GM18907 (cell line): ENCODE results near the gene ABCA3.

Experiments used
- ATAC-seq: cut with Tn5 transposase; IDR thresholded peaks from one replicate; pipeline ENCODE4 v1.9.1; 2021; ENCODE audit warnings: mild to moderate bottlenecking, moderate library complexity; ENCODE audit not compliant: unreplicated experiment

Gene ABCA3

DNA sequence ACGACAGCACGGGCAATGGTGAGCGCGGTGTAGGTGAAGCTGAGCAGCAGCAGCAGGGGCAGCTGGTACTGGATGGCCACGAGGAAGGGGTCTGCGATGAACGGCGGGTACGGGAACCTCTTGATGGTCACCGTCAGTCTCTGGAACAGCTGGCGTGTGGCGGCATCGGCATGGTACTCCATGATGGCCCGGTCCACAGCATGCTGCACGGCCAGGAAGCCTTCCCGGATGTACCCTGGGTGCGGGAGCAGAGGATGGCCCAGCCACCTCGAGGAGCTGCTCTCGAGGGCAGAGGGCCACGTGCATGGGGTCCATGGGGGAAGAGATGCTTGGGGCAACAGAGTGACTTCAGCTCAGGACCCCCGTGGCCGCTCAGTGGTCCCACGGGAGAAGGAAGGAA, 20.9 kb downstream of the ABCA3 start:
- ATAC-seq = no peak

DNA sequence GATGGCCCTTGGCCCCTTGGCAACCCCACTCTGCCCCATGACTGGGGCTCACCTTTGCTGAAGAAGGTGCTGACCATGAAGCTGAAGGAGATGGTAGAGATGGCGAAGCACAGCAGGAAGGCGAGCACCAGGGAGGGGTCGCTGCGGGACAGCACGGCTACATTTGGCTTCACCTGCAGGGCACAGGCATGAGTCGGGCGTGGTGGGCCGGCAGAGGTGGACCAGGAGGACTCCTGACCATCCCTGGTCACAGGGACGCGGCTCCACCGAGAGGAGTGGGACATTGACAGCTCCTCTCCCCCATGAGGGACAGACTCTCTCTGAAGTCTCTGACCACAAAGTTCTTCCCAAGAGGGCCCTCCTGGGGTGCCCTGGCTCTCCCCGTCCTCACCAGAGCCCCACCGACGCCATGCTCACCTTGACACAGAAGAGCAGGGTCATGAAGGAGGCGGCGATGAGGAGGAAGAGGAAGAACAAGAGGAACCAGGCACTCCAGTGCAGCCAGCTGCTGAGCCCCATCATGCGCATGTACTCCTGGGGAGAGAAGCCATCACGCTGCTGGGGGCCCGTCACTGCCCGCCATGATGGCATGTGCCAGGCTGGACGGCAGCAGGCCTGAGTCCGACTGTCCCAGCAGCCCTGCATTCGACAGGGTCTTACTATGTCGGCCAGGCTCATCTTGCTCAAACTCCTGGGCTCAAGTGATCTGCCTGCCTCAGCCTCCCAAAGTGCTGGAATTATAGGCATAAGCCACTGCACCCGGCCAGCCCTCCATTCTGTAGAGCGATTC, 23.1 kb downstream of the ABCA3 start:
- no peak for ATAC-seq

DNA sequence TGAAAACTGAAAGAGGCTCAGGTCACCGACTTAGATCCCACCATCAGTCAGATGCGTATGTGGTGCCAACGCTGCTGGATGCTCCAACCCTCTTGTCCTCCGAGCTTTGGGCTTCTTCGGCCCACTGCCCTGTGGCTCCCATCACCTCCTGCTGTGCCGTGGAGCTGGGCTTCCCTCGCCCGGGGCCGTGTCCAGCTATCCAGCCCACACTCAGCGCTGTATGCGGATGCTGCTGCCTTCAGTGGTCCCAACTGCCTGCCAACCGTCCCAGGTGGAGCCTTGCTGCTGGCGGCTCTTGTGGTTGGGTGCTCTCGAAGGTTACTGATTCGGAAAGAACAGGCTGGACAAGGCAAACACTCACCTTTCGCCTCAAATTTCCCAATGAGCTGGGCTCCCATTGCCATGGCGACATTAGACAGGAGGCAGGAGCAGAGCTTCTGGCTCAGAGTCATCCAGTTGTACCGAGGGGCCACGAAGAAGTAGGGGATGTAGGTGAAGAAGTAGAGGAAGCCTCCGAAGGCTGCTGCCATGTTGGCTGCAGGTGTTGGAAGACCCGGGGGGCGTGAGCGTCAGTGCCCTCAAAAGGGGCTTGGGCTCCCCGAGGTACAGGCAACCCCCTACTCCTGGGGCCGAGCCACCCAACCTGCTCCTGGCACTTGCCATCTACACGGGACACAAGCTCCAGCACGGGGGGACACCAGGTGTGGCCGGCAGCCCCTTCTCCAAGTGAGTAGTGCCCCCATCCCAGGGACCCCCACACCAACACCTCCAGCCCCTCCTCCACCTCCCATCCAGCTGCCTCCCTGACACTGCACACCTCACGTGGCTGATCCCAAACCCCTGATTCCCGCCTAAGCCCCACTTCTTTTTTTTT, 32.2 kb downstream of the ABCA3 start:
- ATAC-seq = no peak

DNA sequence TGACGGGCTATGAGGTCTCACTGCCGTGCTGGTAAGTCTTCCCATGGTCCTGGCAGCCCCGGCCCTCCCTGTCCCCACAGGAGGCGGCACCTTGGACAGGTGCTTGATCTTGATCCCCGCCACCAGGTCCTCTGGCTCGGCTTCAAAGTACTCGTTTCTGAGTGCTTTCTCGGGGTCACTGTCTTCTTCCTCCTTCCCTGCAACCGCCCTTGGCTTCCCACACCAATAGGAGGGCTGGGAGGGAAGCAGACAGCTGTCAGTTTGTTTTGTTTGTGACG, 40.7 kb downstream of the ABCA3 start:
- ATAC-seq = no peak

DNA sequence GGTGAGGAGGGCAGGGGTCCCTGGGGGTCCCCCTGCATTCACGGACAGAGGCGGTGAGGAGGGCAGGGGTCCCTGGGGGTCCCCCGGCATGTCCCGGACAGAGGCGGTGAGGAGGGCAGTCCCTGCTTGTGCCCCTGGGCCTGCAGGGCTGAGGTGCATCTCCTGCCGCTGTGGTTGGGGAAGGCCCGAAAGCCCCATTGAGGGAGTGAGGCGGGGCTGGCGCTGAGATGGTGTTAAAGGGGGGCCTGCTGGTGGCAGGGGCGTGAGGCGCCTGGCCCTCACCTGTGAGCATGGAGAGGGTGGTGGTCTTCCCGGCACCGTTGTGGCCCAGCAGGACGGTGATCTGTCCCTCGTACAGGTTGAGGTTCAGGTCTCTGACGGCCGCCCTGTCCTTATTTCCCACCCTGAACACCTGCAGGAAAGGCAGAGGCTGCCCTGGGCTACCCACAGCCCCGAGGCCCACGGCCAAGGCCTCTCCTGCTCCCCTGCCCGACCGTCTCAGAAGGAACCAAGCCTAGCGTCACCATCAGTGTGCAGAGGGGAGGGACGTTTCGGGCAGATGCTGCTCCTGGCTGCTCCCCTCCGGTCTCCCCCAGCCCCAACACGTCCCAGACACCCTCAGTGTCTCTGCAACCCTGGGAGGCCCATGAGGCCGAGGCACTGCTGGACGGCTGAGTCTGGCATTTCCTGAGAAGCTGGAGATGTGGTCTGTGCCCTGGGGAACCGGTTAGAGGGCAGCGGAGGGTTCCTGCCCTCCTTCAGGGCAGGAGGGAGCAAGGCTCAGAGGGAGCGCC, 41.2 kb downstream of the ABCA3 start:
- ATAC-seq = no peak

DNA sequence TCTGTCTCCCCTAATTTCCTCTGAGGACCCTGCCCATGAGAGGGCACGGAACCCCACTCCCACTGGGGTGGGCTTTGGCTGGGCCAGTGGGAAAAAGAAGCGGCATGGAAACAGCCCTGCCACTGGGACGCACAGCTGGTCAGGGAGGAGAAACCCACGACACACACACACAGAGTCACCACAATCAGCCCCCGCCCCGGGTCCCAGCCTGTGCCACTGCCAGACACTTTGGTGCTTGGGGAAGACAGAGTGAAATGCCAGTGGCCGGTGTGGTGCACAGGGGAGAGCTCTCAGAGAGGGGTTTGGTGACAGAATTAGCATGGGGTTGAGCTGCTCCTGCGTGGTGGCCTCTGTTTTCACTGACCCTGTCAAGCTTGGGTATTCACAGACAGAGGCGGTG, 41.9 kb downstream of the ABCA3 start:
- no peak for ATAC-seq

DNA sequence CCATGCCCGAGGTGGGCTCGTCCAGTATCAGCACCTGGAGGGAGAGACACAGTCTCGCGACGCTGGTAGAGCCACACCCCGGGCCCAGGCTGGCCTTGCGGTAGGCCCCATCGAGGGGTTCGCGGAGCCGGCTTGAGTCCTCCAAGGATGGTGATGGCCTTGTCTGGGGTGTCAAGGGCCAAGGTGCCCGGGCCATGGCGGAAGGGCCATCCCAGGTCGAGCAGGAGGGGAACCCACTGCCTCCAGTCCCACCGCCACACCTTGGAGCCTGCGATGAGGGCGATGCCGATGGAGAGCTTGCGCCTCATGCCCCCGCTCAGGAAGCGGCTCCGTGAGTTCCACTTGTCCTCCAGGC, 43.0 kb downstream of the ABCA3 start:
- no peak for ATAC-seq

DNA sequence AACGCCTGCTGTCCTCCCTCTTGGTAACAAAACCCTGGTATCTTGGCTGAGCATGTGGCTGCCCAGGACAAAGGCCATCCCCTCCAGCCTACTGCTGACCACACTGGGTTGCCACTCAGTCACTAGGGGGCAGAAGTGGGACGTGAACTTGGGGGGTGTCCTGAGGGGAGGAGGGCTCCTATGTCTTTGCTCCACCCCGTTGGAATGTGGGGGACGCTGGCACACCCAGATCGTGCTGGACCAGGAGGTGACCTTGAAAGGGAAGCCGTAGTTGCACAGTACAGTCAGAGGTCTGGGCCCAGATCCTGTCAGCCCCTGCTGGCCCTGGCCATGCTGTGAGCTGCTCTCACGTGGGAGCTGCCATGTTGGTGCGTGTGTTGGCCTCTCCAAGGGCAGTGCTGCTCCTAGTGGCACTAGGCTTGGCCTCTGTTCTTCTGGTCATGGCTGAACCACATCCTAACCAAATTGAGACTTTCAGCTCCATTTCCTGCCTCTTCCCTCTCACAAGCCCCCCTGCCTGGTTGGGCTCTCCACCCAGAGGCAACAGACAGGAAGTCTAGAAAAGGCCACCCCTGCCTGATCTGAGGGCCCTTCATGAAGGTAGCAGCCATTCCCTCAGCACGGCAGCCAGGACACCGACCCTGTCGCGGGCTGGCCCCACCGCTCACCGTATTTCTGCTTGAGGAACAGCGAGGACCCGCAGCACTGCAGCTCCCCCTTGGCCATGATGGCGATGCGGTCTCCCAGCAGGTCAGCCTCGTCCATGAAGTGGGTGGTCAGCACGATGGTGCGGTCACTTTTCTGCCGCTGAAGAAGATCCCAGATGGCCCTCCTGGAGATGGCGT, 43.6 kb downstream of the ABCA3 start:
- ATAC-seq = no peak

DNA sequence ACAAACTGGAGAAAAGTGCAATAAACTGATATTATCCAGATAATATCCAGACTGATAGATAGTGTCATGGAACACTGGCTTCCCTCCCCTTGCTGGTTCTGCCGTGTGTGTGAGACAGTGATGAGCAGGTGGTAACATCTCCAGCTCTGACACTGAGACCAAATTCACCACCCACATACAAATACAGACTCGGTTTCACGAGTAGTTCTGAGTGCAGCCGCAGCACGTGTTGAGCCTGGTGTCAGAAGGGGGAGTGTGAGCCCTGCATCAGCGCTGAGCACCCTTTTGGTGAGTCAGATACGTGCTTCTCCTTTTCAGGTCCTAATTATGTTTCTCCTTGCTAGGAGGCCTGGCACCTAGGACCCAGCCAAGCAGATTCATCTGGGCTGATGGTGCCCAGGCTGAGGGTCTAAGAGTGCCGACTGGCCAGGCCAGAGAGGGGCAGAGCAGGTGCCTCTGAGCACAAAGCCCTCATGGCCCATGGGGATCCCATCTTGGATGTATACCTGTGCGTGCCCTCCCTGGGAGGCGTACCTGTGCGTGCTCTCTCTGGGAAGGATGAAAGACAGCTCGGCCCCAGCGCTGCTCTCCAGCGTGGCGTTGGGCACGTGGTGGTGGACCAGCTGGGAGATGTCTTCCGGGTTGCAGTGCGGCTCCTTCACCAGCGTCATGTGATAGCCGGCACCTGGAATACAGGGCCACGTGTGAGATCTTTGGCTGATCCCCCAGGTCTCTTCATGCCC, 45.3 kb downstream of the ABCA3 start:
- ATAC-seq = peak; percentile 62

DNA sequence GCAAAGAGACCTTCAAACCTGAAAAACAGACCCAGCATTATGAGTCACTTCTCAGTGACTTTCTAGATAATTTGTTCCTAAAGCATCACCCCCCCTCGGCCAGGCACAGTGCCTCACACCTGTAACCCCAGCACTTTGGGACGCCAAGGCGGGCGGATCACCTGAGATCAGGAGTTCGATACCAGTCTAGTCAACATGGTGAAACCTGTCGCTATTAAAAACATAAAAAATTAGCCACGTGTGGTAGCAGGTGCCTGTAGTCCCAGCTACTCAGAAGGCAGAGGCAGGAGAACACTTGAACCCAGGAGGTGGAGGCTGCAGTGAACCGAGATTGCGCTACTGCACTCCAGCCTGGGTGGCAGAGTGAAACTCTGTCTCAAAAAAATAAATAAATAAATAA, 48.3 kb downstream of the ABCA3 start:
- no peak for ATAC-seq

DNA sequence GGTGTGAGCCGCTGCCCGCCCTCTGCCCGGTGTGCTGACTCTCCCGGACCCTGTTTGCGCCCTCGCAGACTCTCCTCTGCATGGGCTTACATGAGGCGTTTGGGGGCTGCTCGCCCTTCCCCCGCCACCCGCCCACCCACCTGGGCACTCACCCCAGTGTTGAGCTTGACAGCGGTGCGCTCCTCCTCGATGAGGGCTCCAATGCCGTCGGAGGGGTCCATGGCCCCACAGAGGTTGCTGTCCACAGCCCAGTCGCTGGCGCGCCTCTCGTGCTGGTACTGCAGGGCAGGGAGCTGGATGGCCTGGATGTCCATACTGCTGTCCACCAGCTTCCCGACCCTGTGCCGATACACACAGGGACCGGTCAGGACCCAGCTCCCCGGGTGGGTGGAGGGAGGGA, 51.2 kb downstream of the ABCA3 start:
- ATAC-seq = no peak

DNA sequence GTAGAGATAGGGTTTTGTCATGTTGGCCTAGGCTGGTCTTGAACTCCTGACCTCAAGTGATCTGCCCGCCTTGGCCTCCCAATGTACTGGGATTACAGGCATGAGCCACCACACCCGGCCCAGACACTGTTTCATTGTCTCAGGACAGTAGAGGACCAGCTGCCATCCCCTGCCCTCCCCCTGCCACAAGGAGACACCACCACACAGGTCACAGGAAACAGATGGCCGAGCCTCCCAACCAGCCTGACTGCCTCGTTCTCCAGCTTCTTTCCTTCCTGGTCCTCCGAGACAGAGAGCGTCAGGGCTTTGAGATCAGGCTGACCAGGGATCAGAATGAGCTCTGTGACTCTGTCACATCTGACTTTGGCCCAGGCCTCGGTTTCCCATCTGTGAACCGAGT, 51.8 kb downstream of the ABCA3 start:
- ATAC-seq = no peak

DNA sequence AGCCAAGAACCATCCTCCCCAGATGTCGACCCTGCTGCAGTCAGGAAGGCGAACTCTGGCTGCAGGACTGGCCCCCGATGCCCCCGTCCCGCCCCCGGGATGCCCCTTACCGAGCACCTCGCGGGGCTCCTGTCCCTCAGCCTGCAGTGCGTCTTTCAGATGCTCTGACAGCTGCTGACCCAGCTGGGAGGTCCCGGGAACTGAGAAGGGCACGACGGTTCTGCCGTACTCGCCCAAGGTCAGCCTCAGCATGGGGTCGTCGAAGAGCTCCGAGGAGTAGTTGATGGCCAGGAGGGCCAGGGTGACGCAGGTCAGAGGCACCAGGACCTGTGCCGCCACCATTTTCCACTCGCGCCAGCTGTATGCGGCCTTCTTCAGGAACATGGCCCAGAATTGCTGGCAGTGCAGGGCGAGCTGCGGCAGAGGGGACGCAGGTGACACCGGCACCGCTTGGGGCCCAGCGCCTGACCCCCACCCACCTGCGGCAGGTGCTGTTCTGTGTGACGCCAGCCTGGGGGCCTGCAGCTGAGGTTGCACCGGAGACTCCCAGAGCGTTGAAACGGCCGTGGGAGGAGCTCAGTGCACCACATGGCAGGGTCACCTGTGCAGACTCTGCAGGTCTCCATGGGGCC, 52.5 kb downstream of the ABCA3 start:
- no peak for ATAC-seq

DNA sequence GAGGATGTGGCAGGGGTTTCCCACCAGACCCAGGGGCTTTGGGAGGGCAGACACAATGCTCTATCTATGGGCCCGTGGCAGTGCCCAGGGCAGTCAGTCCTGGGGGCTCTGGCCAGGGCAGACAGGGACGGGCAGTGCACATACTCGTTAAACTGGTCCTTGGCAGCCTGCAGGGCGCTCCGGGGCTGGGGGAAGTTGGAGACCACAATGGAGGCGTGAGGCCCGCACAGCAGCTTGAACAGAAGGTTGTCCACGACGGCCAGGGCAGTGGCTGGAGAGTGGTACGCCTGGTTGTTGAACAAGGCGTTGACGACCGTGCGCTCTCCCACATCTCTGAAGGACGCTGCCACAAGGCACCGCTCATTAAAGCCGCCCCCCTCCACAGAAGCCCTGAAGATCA, 54.0 kb downstream of the ABCA3 start:
- ATAC-seq = no peak

DNA sequence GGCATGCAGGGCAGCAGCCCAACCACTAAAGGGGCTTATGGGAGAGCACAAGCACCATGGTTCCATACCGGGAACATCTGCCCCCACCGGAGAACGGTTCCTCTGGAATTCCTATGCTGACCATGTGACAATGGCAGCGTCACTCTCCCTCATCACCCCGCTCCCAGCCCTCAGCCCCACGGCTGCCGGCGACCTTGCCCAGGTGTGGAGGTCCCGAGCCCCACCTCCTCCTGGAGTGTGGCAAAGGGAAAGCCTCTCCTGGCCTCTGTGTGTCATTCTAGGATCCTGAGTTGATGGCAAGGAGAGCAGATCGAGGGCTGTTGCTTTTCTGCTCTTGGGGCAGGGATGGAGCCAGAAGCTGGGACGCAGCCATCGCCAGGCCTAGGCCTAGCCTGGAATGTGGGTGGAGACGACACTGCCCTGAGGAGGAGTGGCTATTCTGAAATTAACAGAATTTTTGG, 54.8 kb downstream of the ABCA3 start:
- no peak for ATAC-seq

DNA sequence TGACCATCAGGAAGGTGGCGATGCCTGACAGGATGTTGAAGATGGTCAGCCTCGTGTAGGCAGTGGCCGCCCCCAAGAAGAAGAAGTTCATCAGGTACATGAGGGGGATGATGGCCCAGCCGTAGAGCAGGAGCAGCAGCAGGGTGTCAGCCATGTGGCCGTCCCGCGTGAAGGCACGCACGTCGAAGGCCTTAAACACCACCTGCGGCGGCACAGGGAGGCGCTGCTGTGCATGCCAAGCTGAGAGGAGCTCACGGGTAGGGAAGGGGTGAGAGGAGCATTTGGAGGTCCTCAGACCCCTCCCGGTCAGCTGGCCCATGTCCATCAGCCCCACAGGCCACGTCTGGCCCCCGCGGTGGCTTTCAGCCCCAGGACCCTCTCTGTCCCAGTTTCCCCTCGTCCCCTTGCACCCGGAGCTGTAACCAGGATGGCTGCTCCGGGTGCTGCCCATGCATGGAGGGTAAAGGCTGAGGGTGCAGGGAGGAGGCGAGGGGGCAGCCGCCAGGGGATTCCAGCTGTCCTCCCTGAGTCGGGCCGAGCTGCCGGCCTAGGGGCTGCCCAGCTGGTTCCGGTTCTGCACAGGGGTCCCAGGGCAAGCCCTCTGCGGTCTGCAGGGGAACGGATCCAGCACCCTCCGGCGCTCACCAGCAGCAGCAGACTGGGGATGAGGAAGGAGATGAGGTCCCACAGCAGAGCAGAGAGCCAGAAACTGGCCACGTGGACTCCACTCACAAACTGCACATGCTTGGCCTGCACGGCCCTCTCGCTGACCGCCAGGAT, 55.5 kb downstream of the ABCA3 start:
- no peak for ATAC-seq

DNA sequence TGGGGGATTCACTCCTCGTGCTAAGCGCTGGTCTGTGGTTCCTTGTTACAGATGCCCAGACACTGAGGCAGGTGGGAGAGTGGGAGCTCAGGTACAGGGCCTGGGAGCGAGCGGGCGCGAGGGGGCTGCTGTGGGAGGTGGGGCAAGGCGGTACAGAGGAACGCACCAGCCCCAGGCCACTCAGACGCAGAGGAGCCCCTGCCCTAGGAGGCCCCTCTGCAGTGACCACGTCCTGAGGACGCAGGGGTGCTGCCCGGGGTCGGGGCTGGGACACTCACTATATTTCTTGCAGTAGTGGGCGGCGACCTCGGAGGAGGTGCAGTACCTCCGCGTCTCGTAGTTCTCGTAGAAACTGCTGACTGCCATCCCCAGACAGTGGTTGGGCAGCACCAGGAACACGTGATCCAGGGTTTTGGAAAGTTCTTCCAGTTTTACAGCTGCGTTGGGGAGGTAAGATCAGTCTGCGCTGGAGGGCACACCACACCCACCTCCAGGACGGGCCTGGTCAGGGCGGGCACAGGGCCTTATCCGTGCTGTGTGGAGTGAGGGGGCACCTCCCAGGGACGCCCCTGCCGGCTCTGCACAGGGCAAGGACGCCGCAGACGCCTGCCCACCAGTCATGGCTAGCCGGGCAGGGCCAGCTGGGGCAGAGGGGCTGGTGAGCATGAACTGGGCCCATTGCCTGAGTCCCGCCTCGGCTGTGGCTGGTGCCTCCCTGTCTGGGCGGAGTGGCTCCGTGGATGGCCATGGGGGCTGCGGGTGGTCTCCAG, 56.3 kb downstream of the ABCA3 start:
- ATAC-seq = no peak
